HepG2 (cell line): ENCODE data around the gene APOA1.

Source experiments
- AHDC1 ChIP-seq: sonication (generic); formaldehyde crosslinking; IDR thresholded peaks from 2 replicates; pipeline ENCODE4 v1.5.1; 2020; ENCODE audit warnings: mild to moderate bottlenecking, missing genetic modification reagents, borderline replicate concordance
- TP53 ChIP-seq: sonication (generic); formaldehyde crosslinking; conservative IDR thresholded peaks from 2 replicates; pipeline ENCODE4 v1.4.0; 2020; ENCODE audit warnings: missing genetic modification reagents
- ZBTB34 ChIP-seq: sonication (generic); formaldehyde crosslinking; IDR thresholded peaks from 2 replicates; pipeline ENCODE4 v1.8.0; 2022; ENCODE audit warnings: mild to moderate bottlenecking, missing genetic modification reagents
- ZIK1 ChIP-seq: sonication (generic); formaldehyde crosslinking; IDR thresholded peaks from 2 replicates; pipeline ENCODE4 v1.5.0; 2020; ENCODE audit warnings: mild to moderate bottlenecking, low read depth, missing genetic modification reagents, borderline replicate concordance

GRCh38 chr11:116813781-116814471 lies 23.5 kb downstream of the APOA1 start:
- TF ChIP-seq ZIK1 (CRISPR knock-in tag) (no peak), AHDC1 (no peak), ZBTB34 (CRISPR knock-in tag) (no peak), TP53 (CRISPR knock-in tag) (no peak)
